IPS-18a (cell line): ENCODE results near the gene TGFBR2.

Source experiments
- H3K27ac ChIP-seq: one replicate; pipeline ENCODE4 v1.5.1; 2013; ENCODE audit warnings: low read length
- H3K27me3 ChIP-seq: one replicate; pipeline ENCODE4 v1.6.1; 2013; ENCODE audit warnings: mild to moderate bottlenecking, low read length; ENCODE audit not compliant: control insufficient read depth, insufficient read depth
- H3K36me3 ChIP-seq: one replicate; pipeline ENCODE4 v1.6.1; 2013; ENCODE audit warnings: low read depth, low read length; ENCODE audit not compliant: control insufficient read depth
- H3K4me1 ChIP-seq: one replicate; pipeline ENCODE4 v1.6.1; 2013; ENCODE audit warnings: low read depth, low read length; ENCODE audit not compliant: control insufficient read depth
- H3K4me3 ChIP-seq: one replicate; pipeline ENCODE4 v1.5.1; 2013; ENCODE audit warnings: low read length
- H3K9ac ChIP-seq: one replicate; pipeline ENCODE4 v1.6.1; 2013; ENCODE audit warnings: mild to moderate bottlenecking, low read length, moderate library complexity
- H3K9me3 ChIP-seq: one replicate; pipeline ENCODE4 v1.6.1; 2013; ENCODE audit warnings: low read depth, low read length; ENCODE audit not compliant: control insufficient read depth

TGFBR2 gene

DNA sequence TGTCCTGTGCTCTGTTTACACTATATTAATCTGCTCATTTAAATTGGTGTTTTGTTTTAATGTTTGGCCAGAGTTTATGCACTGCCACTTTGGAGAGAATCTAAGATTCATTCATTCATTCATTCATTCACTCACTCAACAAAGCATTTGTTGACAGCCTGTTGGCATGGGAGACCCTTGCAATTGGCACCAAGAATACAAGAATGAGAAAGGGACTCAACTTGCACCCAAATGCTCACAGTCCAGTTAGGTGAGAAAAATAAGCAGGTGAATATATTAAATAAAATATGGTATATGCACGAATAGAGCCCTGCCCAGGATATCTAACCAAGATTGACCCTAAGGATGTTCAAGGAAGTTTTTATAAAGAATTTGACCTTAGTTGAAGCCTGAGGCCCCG, 80.4 kb downstream of the TGFBR2 start:
- peaks cover 3% of the 10 kb centered on the region for H3K4me1 ChIP-seq
- H3K36me3 ChIP-seq: peaks cover 10% of the 10 kb centered on the region
- no peaks in the 10 kb centered on the region for H3K27me3 ChIP-seq
- H3K27ac ChIP-seq: no peak overlapping the region
- no peak overlapping the region for H3K4me3 ChIP-seq
- H3K9me3 ChIP-seq: no peaks in the 10 kb centered on the region
- H3K9ac ChIP-seq: no peak overlapping the region

DNA sequence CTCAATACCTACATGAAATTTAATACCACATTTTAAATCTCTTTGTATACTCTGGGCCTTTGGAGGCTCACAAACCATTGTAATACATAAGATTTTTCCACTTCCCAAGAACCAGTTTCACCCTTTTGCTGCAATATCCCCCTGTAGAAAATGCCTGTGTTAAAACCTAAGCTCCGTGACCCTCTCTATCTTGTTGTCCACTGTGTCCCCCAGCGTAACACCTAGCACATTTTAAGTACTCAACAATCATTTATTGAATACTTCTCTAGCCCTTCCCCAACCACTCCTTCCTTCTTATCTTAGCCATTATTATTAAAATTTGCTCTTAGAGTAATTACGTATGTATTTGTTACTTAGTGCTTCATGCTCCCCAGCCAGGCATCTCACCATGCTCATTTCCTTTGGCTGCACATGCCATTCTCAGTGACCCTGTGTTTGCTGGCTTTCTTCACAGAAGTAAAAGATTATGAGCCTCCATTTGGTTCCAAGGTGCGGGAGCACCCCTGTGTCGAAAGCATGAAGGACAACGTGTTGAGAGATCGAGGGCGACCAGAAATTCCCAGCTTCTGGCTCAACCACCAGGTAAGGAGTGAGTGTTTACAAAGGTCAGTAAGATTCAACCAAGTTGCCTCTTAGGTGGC, 81.6 kb downstream of the TGFBR2 start:
- Histone ChIP-seq H3K9ac (no peak overlapping the region), H3K36me3 (peaks cover 10% of the 10 kb centered on the region), H3K27ac (no peak overlapping the region), H3K4me3 (no peak overlapping the region), H3K27me3 (no peaks in the 10 kb centered on the region), H3K9me3 (no peaks in the 10 kb centered on the region), H3K4me1 (peaks cover 3% of the 10 kb centered on the region)

- Histone ChIP-seq H3K27me3 (no peaks in the 10 kb centered on the region), H3K36me3 (peaks cover 10% of the 10 kb centered on the region), H3K27ac (no peak overlapping the region), H3K9ac (no peak overlapping the region), H3K4me1 (peaks cover 7% of the 10 kb centered on the region), H3K4me3 (no peak overlapping the region), H3K9me3 (no peaks in the 10 kb centered on the region)
These were observed 82.6 kb downstream of the TGFBR2 start for GRCh38 chr3:30688776-30689641.

- peaks cover 10% of the 10 kb centered on the region for H3K36me3 ChIP-seq
- H3K9me3 ChIP-seq: no peaks in the 10 kb centered on the region
- H3K4me3 ChIP-seq: no peak overlapping the region
- no peak overlapping the region for H3K9ac ChIP-seq
- peaks cover 13% of the 10 kb centered on the region for H3K4me1 ChIP-seq
- no peak overlapping the region for H3K27ac ChIP-seq
- no peaks in the 10 kb centered on the region for H3K27me3 ChIP-seq
These were observed 83.8 kb downstream of the TGFBR2 start for GRCh38 chr3:30690199-30690598.

- H3K9me3 ChIP-seq: no peaks in the 10 kb centered on the region
- H3K36me3 ChIP-seq: peaks cover 10% of the 10 kb centered on the region
- no peak overlapping the region for H3K4me3 ChIP-seq
- H3K9ac ChIP-seq: no peak overlapping the region
- H3K27me3 ChIP-seq: no peaks in the 10 kb centered on the region
- peaks cover 17% of the 10 kb centered on the region for H3K4me1 ChIP-seq
- H3K27ac ChIP-seq: no peak overlapping the region
These were observed 85.0 kb downstream of the TGFBR2 start for GRCh38 chr3:30691249-30691880.

DNA sequence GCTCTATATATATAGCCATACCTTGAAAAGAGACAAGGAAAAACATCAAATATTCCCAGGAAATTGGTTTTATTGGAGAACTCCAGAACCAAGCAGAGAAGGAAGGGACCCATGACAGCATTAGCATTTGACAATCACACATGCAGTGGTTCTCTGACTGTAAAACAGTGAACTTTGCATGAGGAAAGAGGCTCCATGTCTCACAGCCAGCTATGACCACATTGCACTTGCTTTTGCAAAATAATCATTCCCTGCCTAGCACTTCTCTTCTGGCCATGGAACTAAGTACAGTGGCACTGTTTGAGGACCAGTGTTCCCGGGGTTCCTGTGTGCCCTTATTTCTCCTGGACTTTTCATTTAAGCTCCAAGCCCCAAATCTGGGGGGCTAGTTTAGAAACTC, 85.5 kb downstream of the TGFBR2 start:
- Histone ChIP-seq H3K9me3 (no peaks in the 10 kb centered on the region), H3K4me3 (no peak overlapping the region), H3K4me1 (peaks cover 21% of the 10 kb centered on the region), H3K27ac (no peak overlapping the region), H3K27me3 (no peaks in the 10 kb centered on the region), H3K36me3 (peaks cover 10% of the 10 kb centered on the region), H3K9ac (no peak overlapping the region)

GRCh38 chr3:30692498-30693130, 86.2 kb downstream of the TGFBR2 start:
- H3K27ac ChIP-seq: no peak overlapping the region
- no peak overlapping the region for H3K9ac ChIP-seq
- peaks cover 10% of the 10 kb centered on the region for H3K36me3 ChIP-seq
- no peaks in the 10 kb centered on the region for H3K27me3 ChIP-seq
- no peaks in the 10 kb centered on the region for H3K9me3 ChIP-seq
- H3K4me1 ChIP-seq: peaks cover 21% of the 10 kb centered on the region
- no peak overlapping the region for H3K4me3 ChIP-seq

DNA sequence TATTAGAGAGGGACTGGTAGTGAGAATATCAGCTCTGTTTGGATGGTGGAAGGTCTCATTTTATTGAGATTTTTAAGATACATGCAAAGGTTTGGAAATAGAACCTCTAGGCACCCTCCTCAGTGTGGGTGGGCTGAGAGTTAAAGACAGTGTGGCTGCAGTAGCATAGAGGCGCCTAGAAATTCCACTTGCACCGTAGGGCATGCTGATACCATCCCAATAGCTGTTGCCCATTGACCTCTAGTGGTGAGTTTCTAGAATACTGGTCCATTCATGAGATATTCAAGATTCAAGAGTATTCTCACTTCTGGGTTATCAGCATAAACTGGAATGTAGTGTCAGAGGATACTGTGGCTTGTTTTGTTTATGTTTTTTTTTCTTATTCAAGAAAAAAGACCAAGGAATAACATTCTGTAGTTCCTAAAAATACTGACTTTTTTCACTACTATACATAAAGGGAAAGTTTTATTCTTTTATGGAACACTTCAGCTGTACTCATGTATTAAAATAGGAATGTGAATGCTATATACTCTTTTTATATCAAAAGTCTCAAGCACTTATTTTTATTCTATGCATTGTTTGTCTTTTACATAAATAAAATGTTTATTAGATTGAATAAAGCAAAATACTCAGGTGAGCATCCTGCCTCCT, 87.2 kb downstream of the TGFBR2 start:
- H3K27me3 ChIP-seq: no peaks in the 10 kb centered on the region
- H3K4me1 ChIP-seq: peaks cover 21% of the 10 kb centered on the region
- H3K9me3 ChIP-seq: no peaks in the 10 kb centered on the region
- peaks cover 8% of the 10 kb centered on the region for H3K36me3 ChIP-seq
- H3K9ac ChIP-seq: no peak overlapping the region
- no peak overlapping the region for H3K4me3 ChIP-seq
- no peak overlapping the region for H3K27ac ChIP-seq

GRCh38 chr3:30694148-30694547, 87.7 kb downstream of the TGFBR2 start:
- peaks cover 21% of the 10 kb centered on the region for H3K4me1 ChIP-seq
- H3K4me3 ChIP-seq: no peak overlapping the region
- peaks cover 5% of the 10 kb centered on the region for H3K36me3 ChIP-seq
- H3K27ac ChIP-seq: no peak overlapping the region
- no peaks in the 10 kb centered on the region for H3K27me3 ChIP-seq
- H3K9ac ChIP-seq: no peak overlapping the region
- H3K9me3 ChIP-seq: no peaks in the 10 kb centered on the region

DNA sequence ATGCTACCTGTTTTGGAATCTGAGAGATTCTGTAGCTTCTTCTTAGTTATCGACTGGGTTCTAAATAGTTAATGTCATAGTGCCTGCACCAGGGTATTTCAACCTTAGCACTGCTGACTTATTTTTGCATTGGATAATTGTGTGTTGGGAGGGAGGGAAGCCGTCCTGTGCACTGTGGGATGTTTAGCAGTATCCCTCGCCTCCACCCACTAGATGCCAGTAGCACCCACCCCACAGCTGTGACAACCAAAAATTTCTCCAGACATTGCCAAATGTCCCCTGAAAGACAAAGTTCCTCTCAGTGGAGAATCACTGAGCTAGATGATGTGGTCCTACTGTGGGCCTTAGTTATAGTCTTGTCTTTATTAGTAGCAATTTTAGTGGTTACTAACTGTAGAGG, 88.3 kb downstream of the TGFBR2 start:
- H3K9ac ChIP-seq: no peak overlapping the region
- peaks cover 21% of the 10 kb centered on the region for H3K4me1 ChIP-seq
- H3K27me3 ChIP-seq: no peaks in the 10 kb centered on the region
- H3K36me3 ChIP-seq: peaks cover 5% of the 10 kb centered on the region
- H3K9me3 ChIP-seq: no peaks in the 10 kb centered on the region
- H3K27ac ChIP-seq: no peak overlapping the region
- no peak overlapping the region for H3K4me3 ChIP-seq
